Hepatic stellate cell (primary cell): ENCODE data around the gene TSHZ2.
"Not testable (repeated sequence)": the region's sequence is repeated elsewhere in the genome, so short reads cannot be mapped to it uniquely, and the experiment has no call there.

Experiments used
- DNase-seq: peaks from one replicate; pipeline ENCODE4 v3.0.0; 2011; ENCODE audit warnings: low spot score

TSHZ2 gene

DNA sequence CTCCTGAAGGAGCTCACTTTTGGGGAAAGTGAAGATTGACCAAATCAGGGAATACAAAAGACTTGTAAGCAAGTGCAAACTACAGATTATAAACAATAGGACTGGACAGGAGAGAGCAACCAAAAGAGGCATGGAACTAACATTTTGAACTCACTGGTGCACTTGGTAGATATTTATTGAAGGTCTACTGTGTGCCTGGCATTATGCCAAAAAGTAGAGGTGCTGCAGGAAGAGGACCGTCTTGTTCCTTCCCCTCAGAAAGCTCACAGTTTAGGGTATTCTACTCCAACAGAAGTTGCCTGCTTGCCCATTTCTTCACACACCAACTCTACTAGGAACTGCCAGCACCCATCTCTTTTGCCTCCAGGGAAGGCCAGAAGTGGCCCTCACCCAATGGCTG is 10.0 kb upstream of the TSHZ2 start:
- no peak for DNase-seq

- no peak for DNase-seq
Observed at GRCh38 chr20:52963131-52963530, 9.0 kb upstream of the TSHZ2 start.

GRCh38 chr20:52964131-52964530 is 8.0 kb upstream of the TSHZ2 start:
- DNase-seq, result no peak

- no peak for DNase-seq
Observed at GRCh38 chr20:52965380-52965779, 6.8 kb upstream of the TSHZ2 start.

- DNase-seq, result no peak
Observed at GRCh38 chr20:52965819-52966218, 6.3 kb upstream of the TSHZ2 start.

DNA sequence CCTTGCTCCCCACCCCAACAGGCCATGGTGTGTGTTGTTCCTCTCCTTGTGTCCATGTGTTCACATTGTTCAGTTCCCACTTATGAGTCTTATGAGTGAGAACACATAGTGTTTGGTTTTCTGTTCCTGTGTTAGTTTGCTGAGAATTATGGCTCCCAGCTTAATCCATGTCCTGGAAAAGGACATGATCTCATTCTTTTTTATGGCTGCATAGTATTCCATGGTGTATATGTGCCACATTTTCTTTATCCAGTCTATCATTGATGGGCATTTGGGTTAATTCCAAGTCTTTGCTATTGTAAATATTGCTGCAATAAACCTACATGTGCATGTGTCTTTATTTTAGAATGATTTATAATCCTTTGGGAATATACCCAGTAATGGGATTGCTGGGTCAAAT is 5.6 kb upstream of the TSHZ2 start:
- DNase-seq, result not testable (repeated sequence)

DNA sequence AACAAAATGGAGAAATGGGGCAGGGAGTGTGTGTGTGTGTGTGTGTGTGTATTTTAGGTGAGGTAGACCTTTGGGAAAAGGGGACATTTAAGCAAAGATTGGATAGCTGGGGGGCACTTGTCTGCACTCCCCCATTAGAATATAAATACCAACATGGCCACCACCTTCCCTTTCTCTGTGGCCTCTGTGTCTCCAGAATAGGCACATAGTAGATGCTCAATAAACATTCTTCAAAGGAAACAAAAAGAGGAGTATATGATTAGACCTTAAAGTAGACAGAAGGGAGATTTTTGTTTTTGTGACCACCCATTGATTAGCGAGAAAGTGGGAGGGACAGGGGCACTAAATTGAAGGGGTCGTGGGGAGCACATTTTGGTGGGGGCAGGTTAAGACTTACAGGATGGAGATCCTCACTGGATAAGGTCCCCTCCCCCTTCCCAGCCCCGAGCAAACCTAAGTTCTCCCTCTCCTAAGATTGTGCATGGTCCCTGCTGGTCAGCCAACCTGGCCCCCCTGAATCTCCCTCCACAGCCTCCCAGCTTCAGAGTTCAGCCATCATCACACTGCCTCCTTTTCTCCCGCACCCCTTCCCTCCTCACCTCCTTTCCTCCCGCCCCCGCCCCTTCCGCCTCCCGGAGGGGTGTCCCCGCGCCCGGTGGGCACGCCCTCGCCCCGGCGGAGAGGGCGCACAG is 514 bp upstream of the TSHZ2 start:
- no peak for DNase-seq

DNA sequence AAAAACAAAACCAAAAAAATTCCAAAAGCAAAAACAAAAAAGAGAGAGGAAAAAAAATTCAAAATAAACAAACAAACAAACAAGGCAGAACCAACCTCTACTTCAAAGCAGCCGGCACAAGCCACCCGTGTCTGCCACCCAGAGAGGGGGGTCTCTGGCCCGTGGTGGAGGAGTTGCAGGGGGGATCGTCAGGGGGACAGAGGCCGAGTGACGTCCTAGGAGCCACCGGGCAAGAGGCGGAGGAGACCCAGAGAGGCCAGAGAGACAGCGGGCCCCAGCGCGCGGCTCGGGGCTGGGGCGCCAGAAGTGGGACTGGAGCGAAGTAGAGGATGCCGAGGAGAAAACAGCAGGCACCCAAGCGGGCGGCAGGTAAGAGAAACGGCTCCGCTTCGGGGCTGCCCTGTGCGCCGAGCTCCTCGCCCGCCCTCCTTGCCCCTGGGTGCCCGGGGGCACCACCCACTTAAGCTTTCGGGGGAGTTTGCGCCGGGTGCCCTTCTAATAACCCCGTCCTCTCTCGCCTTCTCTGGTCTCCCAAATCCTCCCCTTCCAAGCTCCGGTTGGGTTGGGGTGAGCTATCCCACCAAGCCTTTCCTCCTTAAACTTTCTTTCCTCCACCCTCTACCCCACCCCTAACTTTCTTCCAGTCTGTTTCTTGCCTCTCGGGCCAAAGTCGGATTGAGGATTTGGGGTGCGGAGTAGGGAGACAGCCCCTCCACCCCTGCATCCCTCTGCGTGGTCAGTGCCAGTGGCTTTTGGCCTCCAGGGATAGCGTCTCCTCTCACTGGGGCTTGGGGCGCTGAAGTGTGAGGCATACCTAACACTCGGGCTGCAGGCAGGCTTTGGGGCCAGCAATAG is 1.0 kb downstream of the TSHZ2 start:
- DNase-seq, result no peak

DNA sequence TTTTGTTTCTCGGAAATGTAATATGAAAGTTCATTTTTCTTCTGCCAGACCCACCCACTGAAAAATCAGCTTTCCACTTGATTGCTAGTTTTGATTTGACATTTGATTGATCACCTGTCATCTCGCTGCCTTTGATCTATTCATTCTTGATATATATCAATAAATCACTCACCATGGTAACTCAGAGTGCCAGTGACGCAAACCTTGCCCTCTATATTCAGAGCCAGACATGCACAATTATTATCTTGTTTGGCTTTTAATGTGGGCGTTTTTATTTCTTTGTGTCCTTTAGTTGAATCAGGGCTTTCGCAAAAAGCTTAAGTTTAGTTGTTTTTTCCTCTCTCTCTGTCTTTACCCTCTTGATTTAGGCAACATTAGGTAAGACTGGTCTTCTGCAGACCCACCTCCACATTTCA is 2.0 kb downstream of the TSHZ2 start:
- DNase-seq, result no peak

- no peak for DNase-seq
Observed at GRCh38 chr20:52975029-52975732, 3.0 kb downstream of the TSHZ2 start.

GRCh38 chr20:52975803-52976531 is 3.8 kb downstream of the TSHZ2 start:
- no peak for DNase-seq

- DNase-seq, result no peak
Observed at GRCh38 chr20:52978851-52979250, 6.7 kb downstream of the TSHZ2 start.

DNA sequence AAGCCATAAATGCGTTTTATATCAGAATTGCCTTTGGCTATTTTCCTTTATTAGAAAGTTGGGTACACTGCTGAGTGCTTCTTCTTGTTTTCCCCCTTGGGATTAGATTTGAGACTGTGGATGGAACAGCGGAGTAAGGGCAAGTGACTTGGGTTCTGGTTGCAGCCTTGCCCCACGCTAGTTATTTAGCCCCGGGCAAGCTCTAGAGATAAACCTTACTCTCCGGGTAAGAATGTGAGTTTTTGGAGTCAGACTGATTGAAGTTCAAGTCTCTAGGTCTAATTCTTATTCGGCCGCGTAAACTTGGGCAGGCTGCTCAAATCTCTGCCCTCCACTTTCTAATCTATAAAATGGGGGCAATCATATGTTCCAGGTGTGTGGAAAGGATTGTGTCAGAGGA is 8.9 kb downstream of the TSHZ2 start:
- no peak for DNase-seq

- no peak for DNase-seq
Observed at GRCh38 chr20:52983726-52984450, 11.7 kb downstream of the TSHZ2 start.

DNA sequence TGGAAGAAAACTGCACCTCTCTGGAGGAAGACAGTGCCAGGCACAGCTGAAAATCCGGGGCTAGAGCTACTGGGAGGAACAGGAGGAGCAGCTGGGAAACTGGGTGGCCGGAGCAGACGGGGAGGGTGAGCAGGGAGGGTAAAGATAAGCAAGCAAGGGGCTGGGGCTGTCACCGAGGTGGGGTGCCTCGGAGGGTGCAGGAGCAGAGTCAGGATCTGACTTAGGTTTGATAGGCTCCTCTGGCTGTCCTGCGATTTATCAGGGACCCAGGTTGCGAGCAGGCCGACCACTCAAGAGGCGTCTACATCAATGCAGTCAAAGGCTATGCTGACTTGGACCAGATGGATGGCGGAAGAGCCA is 12.3 kb downstream of the TSHZ2 start:
- no peak for DNase-seq

GRCh38 chr20:52985687-52986086 is 13.5 kb downstream of the TSHZ2 start:
- DNase-seq, result no peak

- DNase-seq, result no peak
Observed at GRCh38 chr20:52987295-52987694, 15.1 kb downstream of the TSHZ2 start.

- DNase-seq, result no peak
Observed at GRCh38 chr20:52991830-52992229, 19.7 kb downstream of the TSHZ2 start.

- DNase-seq, result no peak
Observed at GRCh38 chr20:52992632-52993031, 20.5 kb downstream of the TSHZ2 start.

DNA sequence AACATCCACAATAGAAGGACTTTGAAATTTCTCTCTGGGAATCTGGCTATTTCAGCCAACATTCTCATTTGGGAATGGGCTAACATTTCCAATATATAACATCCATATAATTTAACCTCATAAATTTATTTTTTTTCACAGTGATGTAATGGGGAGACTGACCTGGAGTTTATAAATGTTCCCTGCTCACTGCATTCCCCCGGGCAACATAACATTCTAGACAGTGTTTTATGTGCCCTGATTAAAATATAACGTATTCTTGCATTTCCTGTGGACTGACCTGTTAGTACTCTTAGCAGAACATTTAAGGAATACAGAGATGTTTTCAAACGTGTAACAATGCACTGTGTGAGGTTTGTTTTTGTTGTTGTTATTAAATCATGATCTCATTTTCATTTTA is 20.9 kb downstream of the TSHZ2 start:
- DNase-seq, result no peak

DNA sequence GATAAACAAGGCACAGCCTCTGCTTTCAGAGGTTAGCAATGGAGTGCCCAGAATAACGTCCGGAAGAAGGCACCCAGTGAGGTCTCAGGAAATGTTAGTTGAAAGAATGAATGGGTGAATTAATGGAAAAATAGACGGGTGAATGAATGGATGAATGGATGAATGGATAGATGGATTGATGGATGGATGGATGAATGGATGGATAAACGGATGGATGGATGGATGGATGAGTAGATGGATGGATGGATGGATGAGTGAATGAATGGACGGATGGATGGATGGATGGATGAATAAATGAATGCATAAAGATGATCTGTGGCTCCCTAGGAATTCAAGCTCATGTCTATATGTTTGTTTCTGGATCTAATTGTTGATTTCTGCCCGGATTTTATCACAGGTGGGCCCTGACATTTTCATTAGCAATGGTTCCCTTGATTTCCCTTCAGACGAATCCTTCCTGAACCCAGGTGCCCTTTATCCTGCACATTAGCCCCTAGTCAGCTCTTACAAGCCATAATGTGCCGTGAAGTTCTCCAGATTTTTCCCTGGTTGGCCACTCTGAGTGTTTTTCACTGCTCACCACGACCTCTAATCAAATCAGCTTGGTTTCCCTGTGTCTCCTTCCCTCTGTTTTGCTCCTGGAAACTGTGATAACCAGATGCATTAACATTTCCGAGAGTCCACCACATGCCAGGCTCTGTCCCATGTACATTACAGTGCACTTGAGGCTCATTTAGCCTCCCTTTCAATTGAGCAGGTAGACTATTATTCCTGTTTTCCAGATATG is 22.2 kb downstream of the TSHZ2 start:
- no peak for DNase-seq
